ENCODE data around the gene LMTK2.

The LMTK2 gene

DNA sequence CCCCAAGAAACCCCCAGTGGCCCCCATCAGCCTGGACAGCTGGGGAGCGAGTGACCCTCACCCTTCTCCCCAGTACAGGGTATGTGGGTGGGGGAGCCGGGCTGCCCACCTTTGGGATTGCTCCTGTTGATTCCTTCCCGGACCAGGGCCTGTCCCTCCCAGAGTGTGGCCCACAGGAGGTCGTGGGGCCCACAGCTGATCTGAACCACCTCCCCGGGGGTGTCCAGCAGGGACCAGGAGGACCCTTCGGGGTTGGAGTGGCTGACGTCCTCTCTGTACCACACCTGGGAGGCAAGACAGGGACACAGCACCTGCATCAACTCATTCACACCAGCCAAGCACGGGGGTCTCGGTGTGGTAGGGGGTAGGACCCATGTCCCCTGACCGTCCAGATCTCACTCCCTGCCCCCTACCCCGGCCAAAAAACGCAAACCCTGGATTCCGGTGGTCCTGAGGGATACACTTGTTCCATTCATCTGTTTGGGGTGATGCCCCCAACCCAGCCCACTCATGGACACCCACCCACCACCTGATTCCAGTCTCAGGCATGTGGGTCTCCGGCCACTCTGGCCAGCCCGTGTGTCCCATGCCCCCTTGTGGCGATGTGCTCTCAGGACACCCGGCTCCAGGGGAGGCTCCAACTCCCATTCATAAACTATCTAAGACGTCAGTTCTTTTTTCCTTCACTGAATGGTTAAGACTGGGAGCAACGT, 134.5 kb downstream of the LMTK2 start:
- no peak for DNase-seq

DNA sequence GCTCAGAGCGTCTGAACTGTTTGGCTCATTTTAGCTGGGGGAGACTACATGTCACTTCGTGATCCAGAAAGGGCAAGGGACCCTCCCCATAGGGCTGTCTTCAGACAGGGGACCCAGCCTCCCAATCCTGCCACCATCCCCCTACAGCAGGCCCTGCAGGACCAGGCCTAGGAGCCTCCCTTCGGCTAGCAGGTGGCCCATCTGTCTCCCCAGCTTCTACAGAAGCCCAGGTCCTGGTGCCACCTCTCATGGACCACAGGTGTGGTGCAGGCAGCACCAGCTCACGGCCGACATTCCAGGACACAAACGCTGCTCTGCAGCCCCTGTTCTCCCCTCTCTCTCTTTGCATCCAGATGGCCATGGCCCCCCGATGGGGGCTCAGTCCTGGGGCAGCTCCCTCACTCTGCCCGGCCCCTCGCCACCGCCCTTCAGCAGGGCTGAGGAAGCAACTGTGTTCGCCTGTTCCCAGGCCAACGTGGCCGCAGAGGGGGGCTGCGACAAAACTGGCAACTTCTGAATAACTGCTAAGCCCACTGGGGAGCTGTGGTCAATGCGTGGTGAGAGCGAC, 135.1 kb downstream of the LMTK2 start:
- DNase-seq: no peak

DNA sequence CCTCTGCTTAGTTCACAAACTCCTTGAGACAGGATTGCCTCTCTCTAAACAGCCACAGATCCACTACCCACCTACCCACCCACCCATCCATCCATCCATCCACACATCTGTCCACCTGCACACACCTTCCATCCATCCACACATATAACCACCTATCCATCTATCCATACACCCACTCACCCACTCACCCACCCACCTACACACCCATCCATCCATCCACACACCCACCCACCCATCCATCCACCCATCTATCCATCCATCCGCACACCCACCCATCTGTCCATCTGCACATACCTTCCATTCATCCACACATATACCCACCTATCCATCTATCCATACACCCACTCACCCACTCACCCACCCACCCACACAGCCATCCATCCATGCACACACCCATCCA, 135.7 kb downstream of the LMTK2 start:
- no peak for DNase-seq

DNA sequence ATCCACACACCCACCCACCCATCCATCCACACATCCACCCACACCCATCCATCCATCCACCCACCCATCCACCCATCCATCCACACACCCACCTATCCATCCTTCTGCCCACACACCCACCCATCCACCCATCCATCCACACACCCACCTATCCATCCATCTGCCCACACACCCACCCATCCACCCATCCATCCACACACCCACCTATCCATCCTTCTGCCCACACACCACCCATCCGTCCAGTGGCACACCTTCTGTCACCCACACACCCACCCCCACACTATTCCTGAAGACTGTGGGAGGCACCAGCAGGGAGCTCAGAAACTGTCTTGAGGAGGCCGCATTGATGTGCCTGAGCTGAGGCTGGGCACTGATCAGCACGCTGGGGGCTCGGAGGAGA, 136.3 kb downstream of the LMTK2 start:
- no peak for DNase-seq

DNA sequence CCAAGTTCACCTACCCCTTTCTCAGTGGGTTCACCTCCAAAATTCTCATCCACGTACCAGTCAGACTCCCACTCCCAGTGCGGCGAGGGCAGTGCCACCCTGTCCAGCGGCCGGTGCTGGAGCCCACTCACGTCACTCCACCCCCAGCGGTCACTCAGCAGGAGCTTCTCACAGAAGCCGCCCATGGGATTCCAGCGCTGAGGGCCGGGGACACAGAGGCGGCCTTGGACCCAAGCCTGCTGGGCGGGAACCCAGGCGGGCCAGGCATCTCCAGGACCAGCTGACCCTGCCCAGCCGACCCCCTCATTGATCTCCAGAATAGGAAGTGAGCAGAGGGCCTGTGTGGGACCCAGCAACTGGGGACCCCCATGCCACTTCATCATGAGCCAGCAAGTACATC, 138.2 kb downstream of the LMTK2 start:
- DNase-seq: no peak

DNA sequence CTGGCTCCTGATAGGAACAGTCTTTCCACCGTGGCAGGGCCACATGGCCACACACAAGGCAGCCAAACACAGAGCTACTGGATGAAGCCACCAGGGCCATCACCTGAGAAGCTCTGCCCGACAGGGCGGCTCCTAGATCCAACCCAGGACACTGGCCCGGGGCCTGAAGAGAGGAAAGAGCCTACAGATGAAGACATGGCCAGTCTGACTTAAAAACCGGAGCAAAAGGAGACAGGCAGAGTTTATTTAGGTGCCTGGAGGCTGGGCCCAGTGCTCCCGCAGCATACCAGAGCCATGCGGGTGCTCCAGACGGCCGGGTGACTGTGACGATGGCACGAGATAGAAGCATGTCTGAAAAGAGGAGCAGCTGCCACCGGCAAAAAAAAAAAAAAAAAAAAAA, 141.5 kb downstream of the LMTK2 start:
- DNase-seq: no peak

DNA sequence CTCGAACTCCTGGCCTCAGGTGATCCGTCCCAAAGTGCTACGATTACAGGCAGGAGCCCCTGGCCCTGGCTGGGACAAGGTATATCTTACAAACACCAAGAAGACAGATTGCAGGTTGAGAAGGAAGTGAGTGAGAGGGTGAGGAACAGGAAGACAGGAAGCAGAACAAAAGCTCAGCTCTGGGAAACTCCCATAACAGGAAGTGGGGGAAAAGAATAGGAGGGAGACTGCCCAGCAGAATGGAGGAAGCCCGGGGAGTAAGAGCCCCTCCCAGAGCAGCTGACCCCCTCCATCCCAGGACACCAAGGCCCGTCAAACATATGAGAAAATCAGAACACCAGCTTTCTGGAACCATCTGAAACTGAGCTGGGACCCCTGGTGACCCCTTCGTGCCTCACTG, 142.4 kb downstream of the LMTK2 start:
- DNase-seq: no peak

DNA sequence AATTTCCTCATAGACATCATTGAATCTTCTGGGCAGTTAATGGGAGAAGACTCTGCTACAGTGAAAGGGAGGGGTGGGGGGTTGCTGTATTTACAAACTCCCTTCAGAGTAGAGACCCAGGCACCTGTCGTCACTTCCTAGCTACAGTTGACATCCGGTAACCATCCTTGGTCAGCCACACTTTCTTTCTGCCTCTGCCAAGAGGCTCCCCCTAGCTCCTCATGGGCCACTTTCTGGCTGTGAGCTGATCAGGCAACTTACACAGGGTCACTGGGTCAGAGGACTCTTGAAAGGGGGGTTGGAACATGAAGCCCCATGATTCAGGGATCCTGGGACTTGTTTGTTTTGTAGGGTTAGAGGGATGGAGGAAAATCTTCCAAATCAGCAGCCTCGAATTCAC, 144.1 kb downstream of the LMTK2 start:
- DNase-seq: no peak

DNA sequence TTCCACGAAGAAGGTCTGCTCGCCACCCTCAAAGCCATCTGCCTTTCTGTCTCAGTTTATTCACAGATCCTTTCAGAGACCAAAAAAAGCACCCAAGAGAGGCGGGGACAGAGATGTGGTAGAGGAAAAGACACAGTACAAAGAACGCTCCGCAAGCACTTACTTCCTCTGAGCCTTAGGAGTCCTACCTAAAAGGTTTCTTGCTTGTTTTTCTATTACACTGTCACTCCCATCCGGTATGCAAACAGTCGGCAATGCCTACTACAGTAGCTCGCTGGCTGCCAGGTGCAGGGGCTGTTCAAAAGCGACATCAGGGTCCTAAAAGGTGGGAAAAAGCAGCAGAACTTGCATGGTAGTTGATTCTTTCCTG, 144.6 kb downstream of the LMTK2 start:
- DNase-seq: no peak

DNA sequence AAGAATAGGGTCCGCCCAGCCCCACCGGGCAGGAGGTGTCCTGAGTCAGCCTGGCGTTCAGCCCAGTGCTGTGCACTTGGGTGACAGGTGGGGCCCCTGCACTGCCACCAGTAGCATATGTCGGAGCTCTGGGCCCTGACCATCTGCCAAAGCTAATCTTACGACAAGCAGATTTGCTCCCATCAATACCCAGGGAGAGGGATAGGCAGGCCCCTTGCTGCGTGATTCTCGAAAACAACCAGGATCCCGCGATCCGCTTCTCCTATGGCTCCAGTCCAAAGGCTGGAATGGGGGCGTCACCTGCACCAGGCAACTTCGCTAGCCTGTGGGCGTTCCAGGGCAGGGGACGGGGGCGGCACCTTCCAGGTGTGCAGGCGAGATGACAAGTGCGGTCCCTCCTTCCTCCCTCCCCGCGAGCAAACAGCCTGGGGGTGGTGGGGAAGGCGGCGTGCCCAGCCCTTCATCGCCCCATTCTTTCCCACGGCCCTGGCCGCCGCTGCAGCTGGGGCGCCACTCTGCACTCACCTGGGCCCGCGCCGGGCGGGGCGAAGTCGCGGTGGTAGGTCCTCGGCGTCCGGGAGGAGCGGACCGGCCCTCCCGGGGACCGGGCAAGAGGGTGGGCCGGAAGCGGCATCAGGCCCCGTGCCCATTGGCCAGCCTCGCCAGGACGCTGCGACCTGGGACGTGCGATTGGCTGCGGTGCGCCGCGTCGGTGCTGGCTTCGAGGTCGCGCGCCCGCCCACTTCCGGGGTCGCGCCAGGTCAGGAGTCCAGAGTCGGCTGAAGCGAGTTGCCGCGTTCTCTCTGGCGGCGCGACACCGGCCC, 145.2 kb downstream of the LMTK2 start, which contains the start of gene TECPR1:
TSS of gene TECPR1 (minus strand) at position 632 of the 824 bp plus-strand sequence. CDS start 6,086 bp downstream, outside the sequence.
- peak; percentile 83 for DNase-seq

DNA sequence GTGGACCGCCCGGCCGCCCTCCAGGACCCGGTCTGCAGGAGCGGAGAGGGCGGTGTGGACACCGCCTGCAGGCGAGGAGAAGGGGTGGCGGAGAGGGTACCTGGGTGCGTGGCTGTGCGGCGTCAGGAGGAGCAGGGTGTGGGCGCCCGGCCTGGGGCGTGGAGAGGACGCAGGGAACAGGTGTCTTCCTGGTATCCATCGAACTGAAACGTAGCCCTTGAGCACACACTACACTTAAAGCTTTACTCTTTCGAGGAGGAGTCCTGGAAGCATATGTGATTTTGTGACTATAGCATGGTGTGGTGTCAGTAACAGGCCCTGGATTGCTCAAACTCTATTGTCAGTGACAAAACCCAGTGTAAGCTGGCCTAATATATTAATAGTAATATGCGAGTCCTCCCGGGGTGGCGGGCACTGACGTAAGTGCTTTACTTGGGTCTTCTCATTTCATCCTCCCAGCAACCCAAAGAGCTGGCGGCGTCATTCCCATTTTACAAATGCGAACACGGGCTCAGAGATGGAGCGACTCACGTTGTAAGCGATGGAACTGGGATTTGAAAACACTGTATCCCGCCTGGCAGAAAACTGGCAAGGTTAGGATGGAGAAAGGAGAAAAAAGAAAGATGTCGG, 145.9 kb downstream of the LMTK2 start:
- no peak for DNase-seq

DNA sequence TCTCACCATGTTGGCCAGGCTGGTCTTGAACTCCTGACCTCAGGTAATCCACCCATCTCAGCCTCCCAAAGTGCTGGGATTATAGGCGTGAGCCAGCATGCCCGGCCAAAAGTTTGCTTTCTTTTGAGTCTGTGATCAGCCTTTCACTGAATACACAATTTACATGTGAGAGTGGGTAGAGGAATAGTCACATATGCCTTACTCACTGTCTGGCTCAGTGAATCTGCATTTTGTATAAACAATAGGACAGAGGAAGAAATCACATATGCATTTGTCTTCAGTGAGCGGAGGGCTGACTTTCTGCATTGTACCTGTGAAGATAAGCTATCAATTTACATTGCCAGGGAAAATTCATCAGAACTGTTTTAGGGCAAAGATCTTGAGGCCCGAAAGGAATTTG, 147.9 kb downstream of the LMTK2 start:
- no peak for DNase-seq

DNA sequence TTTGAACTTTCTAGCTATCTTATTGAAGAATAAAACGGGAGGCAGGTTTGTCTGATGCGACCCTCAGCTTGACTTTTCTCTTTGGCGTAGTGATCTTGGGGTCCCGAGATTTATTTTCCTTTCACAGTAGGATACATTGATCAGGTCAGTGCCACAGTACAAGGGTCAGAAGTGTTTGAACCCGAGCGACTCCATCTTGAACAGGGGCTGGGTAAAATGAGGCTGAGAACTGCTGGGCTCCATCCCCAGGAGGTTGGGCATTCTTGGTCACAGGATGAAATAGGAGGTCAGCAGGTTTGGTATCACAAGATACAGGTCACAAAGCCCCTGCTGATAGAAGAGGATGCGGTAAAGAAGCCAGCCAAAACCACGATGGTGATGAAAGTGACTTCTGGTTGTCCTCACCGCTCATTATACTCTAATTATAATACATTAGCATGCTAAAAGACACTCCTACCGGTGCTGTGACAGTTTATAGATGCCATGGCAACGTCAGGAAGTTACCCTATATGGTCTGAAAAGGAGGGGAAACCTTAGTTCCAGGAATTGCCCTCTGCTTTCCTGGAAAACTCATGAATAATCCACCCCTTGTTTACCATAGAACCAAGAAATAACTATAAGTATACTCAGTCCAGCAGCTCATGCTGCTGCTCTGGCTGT, 148.4 kb downstream of the LMTK2 start:
- no peak for DNase-seq

DNA sequence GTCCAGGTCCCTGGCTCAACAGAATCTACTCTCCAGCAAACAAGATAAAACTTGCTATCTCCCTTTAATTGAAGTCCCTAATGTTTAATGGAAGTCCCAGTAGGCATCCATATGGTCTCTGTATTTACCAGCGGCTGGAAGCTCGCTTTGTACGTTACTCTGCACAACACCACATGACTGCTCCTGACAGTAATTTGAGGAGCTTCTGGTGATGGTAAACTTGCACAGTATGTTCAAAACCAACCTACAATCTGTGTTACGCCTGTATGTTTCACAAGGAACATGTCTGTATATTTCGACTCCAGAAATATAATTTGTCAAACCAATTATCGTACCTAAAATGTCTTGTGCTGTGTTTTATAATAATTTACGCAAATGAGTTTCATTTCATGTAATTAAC, 149.8 kb downstream of the LMTK2 start:
- DNase-seq: no peak

DNA sequence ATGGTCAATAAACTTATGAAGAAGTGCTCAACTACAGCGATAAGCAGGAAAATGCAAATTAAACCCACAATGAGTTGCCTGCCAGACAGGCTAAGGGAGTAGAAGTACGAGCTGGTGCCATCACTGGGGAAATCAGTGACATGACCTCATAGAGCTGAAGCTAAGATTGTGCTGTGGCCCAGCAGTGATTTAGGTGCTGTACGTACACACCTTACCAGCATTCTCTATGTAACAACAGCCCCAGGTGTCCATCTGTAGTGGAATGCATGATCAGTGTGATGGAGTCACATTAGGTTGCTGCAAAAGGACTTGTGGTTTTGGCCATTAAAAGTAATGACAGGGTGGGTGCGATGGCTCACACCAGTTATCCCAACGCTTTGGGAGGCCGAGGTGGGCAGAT, 151.0 kb downstream of the LMTK2 start:
- no peak for DNase-seq

Measured in GOT3 (cell line).